ENCODE data around the gene SRC.

GRCh38 chr20:37359331-37359730 lies 13.4 kb downstream of the SRC start:
- TF ChIP-seq, protein P1, sequence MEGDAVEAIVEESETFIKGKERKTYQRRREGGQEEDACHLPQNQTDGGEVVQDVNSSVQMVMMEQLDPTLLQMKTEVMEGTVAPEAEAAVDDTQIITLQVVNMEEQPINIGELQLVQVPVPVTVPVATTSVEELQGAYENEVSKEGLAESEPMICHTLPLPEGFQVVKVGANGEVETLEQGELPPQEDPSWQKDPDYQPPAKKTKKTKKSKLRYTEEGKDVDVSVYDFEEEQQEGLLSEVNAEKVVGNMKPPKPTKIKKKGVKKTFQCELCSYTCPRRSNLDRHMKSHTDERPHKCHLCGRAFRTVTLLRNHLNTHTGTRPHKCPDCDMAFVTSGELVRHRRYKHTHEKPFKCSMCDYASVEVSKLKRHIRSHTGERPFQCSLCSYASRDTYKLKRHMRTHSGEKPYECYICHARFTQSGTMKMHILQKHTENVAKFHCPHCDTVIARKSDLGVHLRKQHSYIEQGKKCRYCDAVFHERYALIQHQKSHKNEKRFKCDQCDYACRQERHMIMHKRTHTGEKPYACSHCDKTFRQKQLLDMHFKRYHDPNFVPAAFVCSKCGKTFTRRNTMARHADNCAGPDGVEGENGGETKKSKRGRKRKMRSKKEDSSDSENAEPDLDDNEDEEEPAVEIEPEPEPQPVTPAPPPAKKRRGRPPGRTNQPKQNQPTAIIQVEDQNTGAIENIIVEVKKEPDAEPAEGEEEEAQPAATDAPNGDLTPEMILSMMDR (IDR thresholded peaks at IDR 0.05; ENCODE audit: extremely low read depth in 1 of 2, insufficient read depth in 1 of 2, low read depth in 1 of 2, low read length in 2 of 2): no peak
- TF ChIP-seq JUN (IDR thresholded peaks at IDR 0.05; ENCODE audit: borderline replicate concordance, insufficient read depth, insufficient read length, low read depth) (no peak), POLR2A (IDR thresholded peaks at IDR 0.05; ENCODE audit: low read depth, low read length) (no peak), EZH2 (IDR thresholded peaks at IDR 0.05; ENCODE audit: borderline replicate concordance, low read depth, low read length, severe bottlenecking) (no peak), MYC (IDR thresholded peaks at IDR 0.05; ENCODE audit: low read depth, low read length) (no peak), FOS (IDR thresholded peaks at IDR 0.05; ENCODE audit: borderline replicate concordance, insufficient read depth, low read length) (no peak), MAX (IDR thresholded peaks at IDR 0.05; ENCODE audit: insufficient read depth, insufficient read length) (no peak)

Data from endothelial cell of umbilical vein (primary cell).